HG02970 (cell line): ENCODE data around the gene LDB1.

Experiments
- ATAC-seq: cut with Tn5 transposase; IDR thresholded peaks from one replicate; pipeline ENCODE4 v1.9.1; 2021; ENCODE audit warnings: mild to moderate bottlenecking, moderate library complexity, moderate number of reproducible peaks; ENCODE audit not compliant: unreplicated experiment, low FRiP score

LDB1 gene

GRCh38 chr10:102120142-102120990, at the start of gene LDB1:
TSS of gene LDB1 (minus strand) at chr10:102120368. CDS start at chr10:102120110, 258 bp downstream.
- ATAC-seq, result peak; percentile 55

GRCh38 chr10:102167861-102168260, 47.7 kb upstream of the LDB1 start:
- no peak for ATAC-seq

DNA sequence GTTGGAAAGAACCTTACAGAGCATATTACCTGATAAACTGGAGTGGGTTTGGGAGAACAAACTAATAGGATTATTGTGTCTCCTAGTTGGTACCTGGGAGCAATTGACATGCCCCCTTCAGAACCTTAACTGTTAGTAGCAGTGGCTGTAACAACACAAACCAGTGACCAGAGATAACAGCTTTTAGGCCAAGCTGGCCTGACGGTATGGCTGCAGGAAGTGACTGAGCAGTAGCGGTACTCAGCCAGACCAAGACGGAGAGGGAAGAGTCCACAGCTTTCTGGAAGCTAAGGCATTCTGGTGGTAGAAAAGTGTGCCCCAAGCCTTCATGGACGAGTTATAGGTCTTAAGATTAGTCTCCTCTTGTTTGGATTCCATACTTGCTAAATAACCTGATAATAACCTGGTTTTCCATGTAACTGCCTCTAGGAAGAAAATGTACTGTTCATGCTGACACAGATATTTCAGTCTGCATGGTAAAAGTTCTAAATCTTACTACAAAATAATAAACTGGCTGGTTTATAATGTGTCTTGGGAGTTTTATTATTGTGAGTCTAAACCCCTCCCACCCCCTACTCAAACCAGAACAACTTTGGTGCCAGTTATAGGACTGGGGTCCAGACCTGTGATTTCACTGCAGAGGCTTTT, 43.3 kb upstream of the LDB1 start:
- no peak for ATAC-seq

GRCh38 chr10:102159831-102160230, 39.7 kb upstream of the LDB1 start:
- ATAC-seq, result no peak

DNA sequence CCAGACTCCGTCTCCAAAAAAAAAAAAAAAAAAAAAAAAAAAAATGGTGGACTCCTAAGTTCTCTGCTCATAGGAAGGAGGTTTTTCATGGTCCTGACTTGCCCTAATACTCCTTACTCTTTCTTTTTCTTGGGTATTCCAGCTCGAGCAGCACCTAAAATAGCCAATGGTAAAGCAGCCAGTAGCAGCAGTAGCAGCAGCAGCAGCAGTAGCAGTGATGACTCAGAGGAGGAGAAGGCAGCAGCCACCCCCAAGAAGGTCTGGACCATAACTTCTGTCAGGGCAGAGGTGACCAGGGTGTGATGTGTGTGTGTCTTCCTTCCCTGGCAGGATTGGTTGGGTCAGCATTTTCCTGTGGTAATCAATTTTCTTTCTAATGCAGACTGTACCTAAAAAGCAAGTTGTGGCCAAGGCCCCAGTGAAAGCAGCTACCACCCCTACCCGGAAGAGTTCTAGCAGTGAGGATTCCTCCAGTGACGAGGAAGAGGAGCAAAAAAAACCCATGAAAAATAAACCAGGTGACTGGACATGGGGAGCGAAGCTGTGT, 39.0 kb upstream of the LDB1 start:
- ATAC-seq, result no peak

DNA sequence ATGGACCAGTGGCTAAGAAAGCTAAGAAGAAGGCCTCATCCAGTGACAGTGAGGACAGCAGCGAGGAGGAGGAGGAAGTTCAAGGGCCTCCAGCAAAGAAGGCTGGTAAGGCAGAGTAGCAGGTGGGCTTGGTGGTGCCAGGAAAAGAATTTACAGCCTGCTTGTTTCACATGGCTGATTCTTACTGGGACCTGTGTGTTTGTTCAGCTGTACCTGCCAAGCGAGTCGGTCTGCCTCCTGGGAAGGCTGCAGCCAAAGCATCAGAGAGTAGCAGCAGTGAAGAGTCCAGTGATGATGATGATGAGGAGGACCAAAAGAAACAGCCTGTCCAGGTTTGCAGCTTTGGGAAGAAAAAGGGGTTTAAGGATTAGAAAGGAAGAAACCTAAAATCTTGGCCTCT, 37.1 kb upstream of the LDB1 start:
- no peak for ATAC-seq

DNA sequence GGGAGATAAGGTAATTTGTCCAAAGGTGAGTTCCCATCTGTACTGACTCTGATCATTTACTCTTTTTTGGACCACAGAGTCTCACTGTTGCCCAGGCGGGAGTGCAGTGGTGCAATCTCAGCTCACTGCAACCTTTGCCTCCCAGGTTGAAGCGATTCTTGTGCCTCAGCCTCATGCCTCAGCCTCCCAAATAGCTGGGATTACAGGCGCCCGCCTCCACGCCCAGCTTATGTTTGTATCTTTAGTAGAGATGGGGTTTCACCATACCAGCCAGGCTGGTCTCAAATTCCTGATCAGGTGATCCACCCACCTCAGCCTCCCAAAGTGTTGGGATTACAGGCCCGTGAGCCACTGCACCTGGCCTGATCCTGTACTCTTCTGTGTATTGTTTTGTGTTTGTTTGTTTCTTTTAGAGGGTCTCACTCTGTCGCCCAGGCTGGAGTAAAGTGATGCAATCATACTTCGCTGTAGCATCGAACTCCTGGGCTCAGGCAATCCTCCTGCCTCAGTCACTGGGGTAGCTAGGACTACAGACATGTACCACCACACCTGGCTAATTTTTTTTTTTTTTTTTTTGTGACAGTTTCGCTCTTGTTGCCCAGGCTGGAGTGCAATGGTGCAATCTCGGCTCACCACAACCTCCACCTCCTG, 34.4 kb upstream of the LDB1 start:
- no peak for ATAC-seq

DNA sequence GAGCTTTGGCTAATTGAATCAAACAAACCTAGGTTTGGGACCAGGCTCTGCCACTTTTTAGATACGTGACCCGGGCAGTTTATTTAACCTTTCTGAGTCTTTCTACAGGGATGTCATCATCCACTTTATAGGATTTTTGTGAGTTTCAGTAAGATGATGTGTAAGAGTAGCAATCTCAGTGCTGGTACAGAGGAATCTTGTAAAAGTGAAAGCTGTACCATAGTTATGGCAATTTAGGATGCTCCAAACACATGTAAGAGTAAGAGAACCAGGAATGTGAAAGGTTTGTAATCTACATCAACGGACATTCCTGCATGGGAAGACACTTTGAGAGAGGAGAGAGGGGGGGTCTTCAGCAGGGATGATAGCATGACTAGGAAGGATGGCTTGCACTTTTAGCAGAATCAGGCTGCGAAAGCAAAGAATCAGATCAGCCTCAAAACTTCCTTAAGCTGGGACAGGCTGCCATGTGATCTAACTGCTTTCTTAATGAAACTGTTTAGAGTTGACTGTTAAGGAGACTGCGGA, 33.0 kb upstream of the LDB1 start:
- ATAC-seq, result no peak

DNA sequence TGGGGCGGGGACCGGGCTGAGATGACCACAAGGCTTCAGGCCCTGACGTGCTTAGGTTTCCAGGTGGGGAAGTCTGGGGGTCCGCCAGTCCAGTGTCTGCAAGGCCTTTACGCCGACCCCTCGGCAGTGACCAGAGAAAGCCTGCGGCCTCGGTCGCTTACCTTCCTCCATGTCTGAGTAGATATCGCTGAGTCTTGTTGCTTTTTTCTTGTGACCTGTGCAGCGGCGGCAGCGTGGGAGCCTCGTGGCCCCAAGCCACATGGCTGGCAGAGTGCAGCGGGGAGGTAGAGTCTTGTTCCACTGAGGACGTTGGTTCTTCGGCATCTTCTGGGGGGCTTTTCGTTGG, 32.4 kb upstream of the LDB1 start:
- ATAC-seq, result no peak

DNA sequence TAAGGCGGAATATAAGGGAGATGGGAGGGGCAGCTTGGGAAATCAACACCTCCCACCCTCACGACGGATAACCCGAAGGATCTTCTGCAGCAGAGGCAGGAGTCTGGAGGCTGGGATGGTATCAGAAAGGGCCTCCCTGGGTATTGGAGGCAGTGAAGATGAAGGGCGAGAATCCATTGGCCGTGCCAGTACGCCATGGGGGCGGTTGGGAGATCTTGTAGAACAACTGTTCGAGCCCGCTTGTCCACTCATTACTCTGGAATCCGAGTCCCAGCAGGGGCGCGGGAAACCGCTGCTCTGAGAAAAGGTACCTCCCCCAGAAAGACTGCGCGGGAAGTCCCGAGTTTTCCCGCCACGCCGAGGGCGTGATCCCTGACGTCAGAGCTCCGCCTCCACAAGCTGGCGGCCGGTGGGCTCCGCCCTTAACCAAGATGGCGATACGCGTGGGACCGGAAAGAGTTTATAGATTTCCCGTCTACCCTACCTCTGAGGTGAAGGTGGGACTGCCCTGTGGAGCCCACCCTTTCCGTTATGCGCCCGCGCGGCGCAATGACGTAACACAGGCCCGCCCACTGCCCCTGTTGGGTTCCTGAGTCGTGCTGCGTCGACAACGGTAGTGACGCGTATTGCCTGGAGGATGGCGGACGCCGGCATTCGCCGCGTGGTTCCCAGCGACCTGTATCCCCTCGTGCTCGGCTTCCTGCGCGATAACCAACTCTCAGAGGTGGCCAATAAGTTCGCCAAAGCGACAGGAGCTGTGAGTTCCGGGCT, 31.8 kb upstream of the LDB1 start, which contains the start of gene NOLC1:
NOLC1 (plus strand) TSS at position 616 of the 771 bp plus-strand sequence; CDS start at position 638, 22 bp downstream.
- ATAC-seq, result peak; percentile 93

- ATAC-seq, result no peak
Measured at GRCh38 chr10:102150970-102151773, 31.0 kb upstream of the LDB1 start.

- ATAC-seq, result no peak
Measured at GRCh38 chr10:102148275-102148674, 28.1 kb upstream of the LDB1 start.

DNA sequence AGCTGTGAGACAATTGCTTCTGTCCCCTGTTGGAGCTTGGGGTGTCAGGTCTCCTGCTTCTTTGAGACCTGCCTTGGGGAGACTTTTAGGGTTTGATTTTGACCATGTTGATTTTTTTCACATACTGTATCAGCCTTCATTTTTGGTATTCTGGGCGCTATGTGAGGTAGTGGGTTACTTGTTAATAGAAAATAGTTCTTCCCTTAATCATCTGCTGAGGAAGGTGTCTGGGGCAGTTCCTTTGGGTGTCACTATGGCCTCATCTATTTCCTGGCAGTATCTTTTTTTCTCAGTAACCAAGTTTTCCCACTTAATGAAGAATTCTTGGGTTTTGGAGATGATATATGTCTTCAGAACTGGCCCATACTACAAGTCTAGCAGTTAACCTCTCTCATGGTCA, 27.4 kb upstream of the LDB1 start:
- ATAC-seq, result no peak

DNA sequence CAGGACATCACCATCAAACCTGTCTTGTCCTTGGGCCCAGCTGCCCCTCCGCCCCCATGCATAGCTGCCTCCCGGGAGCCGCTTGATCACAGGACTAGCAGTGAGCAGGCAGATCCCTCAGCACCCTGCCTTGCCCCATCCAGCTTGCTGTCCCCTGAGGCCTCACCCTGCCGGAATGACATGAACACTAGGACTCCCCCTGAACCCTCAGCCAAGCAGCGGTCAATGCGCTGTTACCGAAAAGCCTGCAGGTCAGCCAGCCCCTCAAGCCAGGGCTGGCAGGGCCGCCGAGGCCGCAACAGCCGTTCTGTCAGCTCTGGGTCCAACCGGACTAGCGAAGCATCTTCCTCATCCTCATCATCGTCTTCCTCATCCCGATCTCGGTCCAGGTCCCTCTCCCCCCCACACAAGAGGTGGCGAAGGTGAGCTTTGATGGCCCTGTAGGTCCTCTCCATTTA, 26.8 kb upstream of the LDB1 start:
- ATAC-seq, result no peak

- no peak for ATAC-seq
Measured at GRCh38 chr10:102141583-102142107, 21.5 kb upstream of the LDB1 start.

DNA sequence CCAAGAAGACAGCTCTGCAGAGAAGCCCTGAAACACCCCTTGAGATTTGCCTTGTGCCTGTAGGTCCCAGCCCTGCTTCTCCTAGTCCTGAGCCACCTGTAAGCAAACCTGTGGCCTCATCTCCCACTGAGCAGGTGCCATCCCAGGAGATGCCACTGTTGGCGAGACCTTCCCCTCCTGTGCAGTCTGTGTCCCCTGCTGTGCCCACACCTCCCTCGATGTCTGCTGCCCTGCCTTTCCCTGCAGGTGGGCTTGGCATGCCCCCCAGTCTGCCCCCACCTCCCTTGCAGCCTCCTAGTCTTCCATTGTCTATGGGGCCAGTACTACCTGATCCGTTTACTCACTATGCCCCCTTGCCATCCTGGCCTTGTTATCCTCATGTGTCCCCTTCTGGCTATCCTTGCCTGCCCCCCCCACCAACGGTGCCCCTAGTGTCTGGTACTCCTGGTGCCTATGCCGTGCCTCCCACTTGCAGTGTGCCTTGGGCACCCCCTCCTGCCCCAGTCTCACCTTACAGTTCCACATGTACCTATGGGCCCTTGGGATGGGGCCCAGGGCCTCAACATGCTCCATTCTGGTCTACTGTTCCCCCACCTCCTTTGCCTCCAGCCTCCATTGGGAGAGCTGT, 20.9 kb upstream of the LDB1 start:
- no peak for ATAC-seq

GRCh38 chr10:102140218-102140617, 20.1 kb upstream of the LDB1 start:
- ATAC-seq, result no peak

- no peak for ATAC-seq
Measured at GRCh38 chr10:102139281-102140110, 19.3 kb upstream of the LDB1 start.
